Stomach (tissue), 9 donors: ENCODE measurements around the gene FANCE. TPM values are rescaled to one million over a fixed set of nuclear protein-coding genes. Genes with fewer than 3 reads are reported as not detected.

Experiments
- DNase-seq, 2 donors: peaks; one replicate each; pipeline versions ENCODE4 v3.0.0 to v3.0.0-alpha.2; 2013 to 2019
- H3K27ac ChIP-seq, 5 donors: fragments of 200-600 bp in 4 of 5; sonication (generic) in 4 of 5; one replicate each; pipeline ENCODE4 v1.5.1; 2013 to 2019; ENCODE audit warnings: mild to moderate bottlenecking in 1 of 5, moderate library complexity in 1 of 5
- H3K27me3 ChIP-seq, 3 donors: fragments of 200-600 bp; sonication (generic); one replicate each; pipeline ENCODE4 v1.5.1; 2017 to 2019; ENCODE audit warnings: mixed run types in 1 of 3
- H3K36me3 ChIP-seq, 4 donors: fragments of 200-600 bp; sonication (generic); 1 replicate in 3 of 4; 2 replicates in 1 of 4; pipeline ENCODE4 v1.5.1; 2016 to 2019
- H3K4me1 ChIP-seq, 4 donors: fragments of 200-600 bp; sonication (generic); one replicate each; pipeline ENCODE4 v1.5.1; 2016 to 2019
- H3K4me3 ChIP-seq, 4 donors: fragments of 200-600 bp; sonication (generic) in 3 of 4; one replicate each; pipeline ENCODE4 v1.5.1; 2016 to 2019; ENCODE audit warnings: mild to moderate bottlenecking in 1 of 4
- H3K9me3 ChIP-seq, 4 donors: fragments of 200-600 bp; sonication (generic); one replicate each; pipeline ENCODE4 v1.5.1; 2016 to 2019
- CTCF ChIP-seq, 7 experiments: fragments of 450-650 bp in 4 of 7; fragments of 200-600 bp in 3 of 7; sonication (generic) in 3 of 7; IDR thresholded peaks; one replicate each; pipeline ENCODE4 v1.5.1; 2016 to 2019; ENCODE audit warnings: antibody characterized with exemption in 7 of 7, control low read depth in 2 of 7, mild to moderate bottlenecking in 1 of 7
- EP300 ChIP-seq: sonication (generic); formaldehyde crosslinking; IDR thresholded peaks from one replicate; pipeline ENCODE4 v1.6.1; 2017; ENCODE audit warnings: antibody characterized with exemption
- POLR2A ChIP-seq, 4 donors: fragments of 450-650 bp; IDR thresholded peaks; one replicate each; pipeline ENCODE4 v1.6.1; 2016; ENCODE audit warnings: antibody characterized with exemption in 4 of 4, control low read depth in 2 of 4, mild to moderate bottlenecking in 1 of 4, moderate library complexity in 1 of 4
- POLR2AphosphoS5 ChIP-seq, 3 donors: sonication (generic); formaldehyde crosslinking; IDR thresholded peaks; one replicate each; pipeline ENCODE4 v1.6.1; 2016; ENCODE audit warnings: antibody characterized with exemption in 3 of 3
- WGBS, 5 donors: extraction: QIAGEN DNeasy Blood & Tissue Kit in 3 of 5; methylation state at CpG; one replicate each; pipeline versions ENCODE4 v1.1.5 to v1.1.7; 2013 to 2018; 5-methylcytosine and 5-hydroxymethylcytosine counted together
- intact Hi-C: fragments of 100-400 bp; cut with DNase I; formaldehyde crosslinking; loops from one replicate; pipeline ENCODE4 v1.15.1; 2023; ENCODE audit warnings: low total_unique reads
- polyA plus RNA-seq, 3 donors: library from polyadenylated mRNA; stranded (reverse); fragments of 200-250 nt; gene quantifications; one replicate each; pipeline ENCODE4 v1.2.3, GENCODE V29; 2013
- total RNA-seq, 5 donors: library from RNA; depleted of rRNA; stranded (reverse); fragments of >200 nt; gene quantifications; one replicate each; pipeline versions ENCODE4 v1.1.0 to v1.2.3, GENCODE V29; 2014 to 2016
- donor health status: healthy with polysubstance abuse.
- donor health status: Bipolar disorder and iron deficiency.
- donor health status: healthy.

The FANCE gene
- total and polyA plus RNA-seq, 8 donors: 1.3 to 8.3 (median 3.3) TPM

GRCh38 chr6:35473850-35474130, 21.7 kb downstream of the FANCE start:
- no peak for DNase-seq
- intact Hi-C loops: no loop called here
- no peaks in the 10 kb centered on the region for H3K9me3 ChIP-seq
- H3K4me1 ChIP-seq: peaks cover 20 to 46% (median 33%) of the 10 kb centered on the region in 4 donors
- H3K27ac ChIP-seq: peak overlapping the region in 1 of 5 donors; percentile 29
- TF ChIP-seq POLR2A (IDR thresholded peaks at IDR 0.05) (no peak), POLR2AphosphoS5 (IDR thresholded peaks at IDR 0.05) (peak in 1 of 3 donors; percentile 3), EP300 (no peak), CTCF (IDR thresholded peaks at IDR 0.05) (no peak)
- no peak overlapping the region for H3K4me3 ChIP-seq
- peaks cover 36 to 95% (median 91%) of the 10 kb centered on the region in 4 donors for H3K36me3 ChIP-seq
- no peaks in the 10 kb centered on the region for H3K27me3 ChIP-seq

GRCh38 chr6:35474131-35474941, 22.2 kb downstream of the FANCE start:
- Histone ChIP-seq H3K36me3 (peaks cover 37 to 98% (median 95%) of the 10 kb centered on the region in 4 donors), H3K4me1 (peaks cover 17 to 40% (median 31%) of the 10 kb centered on the region in 4 donors), H3K27ac (peak overlapping the region in 1 of 5 donors; percentile 29), H3K27me3 (no peaks in the 10 kb centered on the region), H3K9me3 (no peaks in the 10 kb centered on the region), H3K4me3 (no peak overlapping the region)
- no peak for TF ChIP-seq EP300
- TF ChIP-seq CTCF (IDR thresholded peaks at IDR 0.05): no peak
- TF ChIP-seq POLR2A (IDR thresholded peaks at IDR 0.05): no peak
- intact Hi-C loops: no loop called here
- WGBS, 5 donors: 79 to 86% (median 83%) methylated on average over 12 to 14 of the region's 14 CpGs
- no peak for DNase-seq

GRCh38 chr6:35474942-35475570, 22.9 kb downstream of the FANCE start:
- peaks cover 42 to 100% (median 97%) of the 10 kb centered on the region in 4 donors for H3K36me3 ChIP-seq
- intact Hi-C loops: no loop called here
- DNase-seq: no peak
- peaks cover 10 to 33% (median 24%) of the 10 kb centered on the region in 4 donors for H3K4me1 ChIP-seq
- TF ChIP-seq EP300 (no peak), POLR2AphosphoS5 (IDR thresholded peaks at IDR 0.05) (no peak), POLR2A (IDR thresholded peaks at IDR 0.05) (no peak), CTCF (IDR thresholded peaks at IDR 0.05) (no peak)
- no peak overlapping the region for H3K4me3 ChIP-seq
- no peaks in the 10 kb centered on the region for H3K27me3 ChIP-seq
- no peak overlapping the region for H3K27ac ChIP-seq
- no peaks in the 10 kb centered on the region for H3K9me3 ChIP-seq
- 86 to 94% (median 90%) methylated on average over 10 to 20 of the region's 20 CpGs for WGBS, 5 donors

GRCh38 chr6:35475573-35475972, 23.4 kb downstream of the FANCE start:
- no peaks in the 10 kb centered on the region for H3K9me3 ChIP-seq
- no peak overlapping the region for H3K4me3 ChIP-seq
- H3K4me1 ChIP-seq: peaks cover 5 to 28% (median 19%) of the 10 kb centered on the region in 4 donors
- no peak for TF ChIP-seq POLR2AphosphoS5 (IDR thresholded peaks at IDR 0.05)
- TF ChIP-seq POLR2A (IDR thresholded peaks at IDR 0.05): no peak
- TF ChIP-seq CTCF (IDR thresholded peaks at IDR 0.05): no peak
- no peak for TF ChIP-seq EP300
- no peak for DNase-seq
- 72 to 87% (median 77%) methylated on average over 2 to 4 of the region's 4 CpGs for WGBS, 5 donors
- peaks cover 36 to 100% (median 97%) of the 10 kb centered on the region in 4 donors for H3K36me3 ChIP-seq
- intact Hi-C loops: no loop called here
- no peak overlapping the region for H3K27ac ChIP-seq
- no peaks in the 10 kb centered on the region for H3K27me3 ChIP-seq
